ENCODE results near the gene ACER3.

- TF ChIP-seq CTCF (IDR thresholded peaks at IDR 0.05; ENCODE audit: low read depth, low read length) (no peak), EZH2phosphoT487 (IDR thresholded peaks at IDR 0.05; ENCODE audit: low read depth) (no peak)
Measured at GRCh38 chr11:77027275-77027674, 166.6 kb downstream of the ACER3 start.
